Renal pelvis (tissue), 4 donors: ENCODE data around the gene LRMDA. TPM values are rescaled to one million over a fixed set of nuclear protein-coding genes. Genes with fewer than 3 reads are reported as not detected.
A peak's percentile ranks its signal among the peaks of the same experiment; 100 is the strongest.

Experiments used
- DNase-seq: peaks from one replicate; pipeline ENCODE4 v3.0.0-alpha.2; 2013
- polyA plus RNA-seq, 3 donors: library from polyadenylated mRNA; unstranded; fragments of 120-200 nt; gene quantifications; one replicate each; pipeline ENCODE4 v1.2.1, GENCODE V29; 2013; ENCODE audit not compliant: insufficient read length in 3 of 3

Gene LRMDA
- polyA plus RNA-seq, 3 donors: 16.3 to 24.7 (median 22.1) TPM

DNA sequence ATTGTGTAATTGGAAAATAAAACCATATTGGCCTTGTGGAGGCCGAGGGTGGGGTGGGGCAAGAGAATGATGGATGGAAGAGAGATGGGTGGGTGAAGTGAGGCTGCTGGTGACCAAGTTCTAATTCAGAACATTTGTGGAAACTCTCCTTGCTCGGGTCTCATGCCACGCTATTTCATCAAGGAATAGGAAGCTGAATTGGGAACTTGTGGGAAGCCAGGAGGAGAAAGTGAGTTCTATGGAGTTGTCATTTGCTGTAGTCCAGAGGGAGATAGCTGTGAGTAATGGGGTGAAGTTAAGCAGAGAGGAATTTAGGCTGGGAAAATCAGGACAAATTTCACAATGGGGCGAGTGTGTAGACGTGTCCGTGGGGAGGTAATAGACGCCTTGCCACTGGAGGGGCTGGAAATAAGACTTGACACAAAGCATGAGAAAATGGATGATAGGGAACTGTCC lies 339.2 kb downstream of the LRMDA start:
- DNase-seq: no peak

DNA sequence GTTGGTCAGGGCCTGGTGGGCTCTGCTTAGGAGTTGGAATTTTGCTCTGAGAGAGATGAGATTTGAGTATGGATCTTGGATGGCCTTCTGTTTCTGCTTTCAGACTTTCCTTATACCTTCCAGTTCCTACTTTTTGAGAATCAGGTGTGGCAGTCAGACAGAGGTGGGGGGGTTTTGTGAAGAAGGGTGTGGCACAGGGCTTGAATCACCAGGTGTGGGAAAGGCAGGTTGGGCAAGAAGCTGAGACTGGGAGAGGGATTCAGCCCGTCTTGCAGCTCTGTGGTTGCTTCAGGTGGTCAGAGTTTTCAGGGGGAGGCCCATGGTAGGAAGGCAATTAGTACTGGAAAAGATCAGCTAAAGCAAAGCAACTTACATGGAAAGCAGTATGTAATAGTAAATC lies 340.2 kb downstream of the LRMDA start:
- DNase-seq: no peak

DNA sequence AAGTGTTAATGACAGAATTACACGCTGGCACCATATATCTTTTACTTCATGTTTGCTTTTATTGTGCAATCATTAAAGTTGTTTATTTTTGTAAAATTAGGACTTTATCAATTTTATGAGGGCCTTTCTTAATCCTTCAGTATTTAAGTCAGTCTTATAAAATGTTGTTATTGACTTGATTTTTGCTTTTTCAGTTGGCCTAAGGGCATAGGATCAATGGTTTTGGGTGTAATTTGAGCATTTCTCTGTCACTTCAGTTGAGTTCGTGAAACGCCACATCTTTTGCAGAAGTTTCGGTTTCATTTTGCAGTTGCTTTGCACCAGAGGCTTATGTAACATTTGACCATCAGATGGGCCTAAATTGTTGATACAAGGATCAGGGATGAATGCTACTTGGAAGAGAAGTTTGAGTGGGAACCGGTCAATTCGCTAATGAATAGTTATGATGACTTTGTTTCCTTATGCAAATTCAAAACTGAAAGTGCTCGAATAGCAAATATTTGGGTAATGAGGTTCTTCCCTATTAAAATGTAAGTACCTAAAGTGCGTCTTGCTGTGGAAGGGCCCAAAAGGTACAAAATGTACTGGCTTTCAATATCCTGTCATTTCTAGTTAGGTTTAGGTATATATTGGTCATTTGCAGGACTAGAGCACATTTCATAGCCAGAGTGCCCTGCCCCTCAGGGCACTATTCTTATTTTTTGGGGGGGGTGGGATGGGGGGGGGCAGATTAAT lies 340.9 kb downstream of the LRMDA start:
- DNase-seq: peak; percentile 72

DNA sequence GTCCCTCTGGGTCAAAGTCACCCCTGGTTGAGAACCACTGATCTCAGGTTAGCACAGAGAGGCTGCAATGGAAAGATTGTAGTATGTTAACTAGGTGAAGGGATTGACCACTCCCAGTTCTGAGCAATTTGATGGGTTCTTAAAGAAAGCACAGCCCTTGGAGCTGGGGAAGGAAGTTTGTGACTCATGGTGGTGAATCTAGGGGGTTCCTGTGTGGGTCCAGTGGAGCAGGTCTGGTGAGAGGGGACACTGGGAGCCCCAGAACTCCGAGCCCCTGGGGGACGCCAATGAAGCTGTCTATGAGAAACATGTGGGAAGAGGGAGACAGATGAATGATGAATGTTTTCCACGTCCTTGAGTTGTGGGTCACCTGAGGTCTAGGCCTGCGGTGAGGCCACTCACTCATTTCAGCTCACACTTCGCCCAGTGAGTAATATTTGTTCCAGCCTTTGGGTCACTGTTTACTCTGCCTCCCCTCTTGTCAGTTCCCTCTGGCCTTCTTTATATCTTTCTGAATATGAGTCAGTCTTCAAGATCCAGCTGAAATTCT lies 341.9 kb downstream of the LRMDA start:
- DNase-seq: no peak

DNA sequence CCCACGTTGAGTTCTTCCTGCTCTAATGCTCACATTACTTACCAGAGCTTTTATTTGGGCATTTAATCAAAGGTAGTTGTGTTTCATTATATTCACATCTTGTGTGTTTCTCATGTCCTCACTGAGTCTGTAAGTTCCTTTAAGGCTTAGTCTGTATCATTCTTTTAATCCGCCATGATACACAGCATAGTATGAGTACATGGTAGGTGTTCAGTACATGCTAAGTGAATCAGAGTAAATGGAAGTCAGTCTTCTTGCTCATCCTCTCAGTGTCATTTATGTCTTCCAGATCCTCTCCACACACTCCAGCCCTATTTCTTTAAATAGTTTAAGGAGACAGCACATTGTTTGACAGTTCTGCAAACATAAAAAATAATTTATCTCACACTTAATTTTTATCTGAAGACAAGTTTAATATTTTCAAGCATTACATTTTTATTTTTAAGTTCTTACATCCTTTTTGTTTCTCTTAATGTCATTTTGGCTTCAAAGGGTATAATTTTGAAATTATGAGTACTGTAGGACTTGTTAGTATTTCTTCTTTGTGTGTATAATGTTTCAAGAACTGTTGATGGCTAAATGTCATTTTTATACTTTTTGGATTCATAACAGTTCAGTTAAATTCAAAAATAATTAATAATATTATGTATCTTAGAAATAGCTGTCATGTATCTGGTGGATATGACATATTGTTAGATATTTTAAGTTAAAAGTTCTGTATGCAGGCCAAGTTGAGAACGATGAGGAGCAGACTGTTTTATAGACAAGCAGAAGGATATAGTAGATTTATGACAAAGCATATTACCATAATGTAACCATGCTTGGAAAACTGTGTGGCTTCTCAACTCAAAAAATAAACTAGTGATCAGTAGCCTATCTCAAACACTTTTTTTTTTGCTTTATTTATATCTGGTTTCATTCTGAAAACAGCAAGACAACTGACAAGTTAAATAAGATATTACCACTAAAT lies 342.7 kb downstream of the LRMDA start:
- DNase-seq: no peak

DNA sequence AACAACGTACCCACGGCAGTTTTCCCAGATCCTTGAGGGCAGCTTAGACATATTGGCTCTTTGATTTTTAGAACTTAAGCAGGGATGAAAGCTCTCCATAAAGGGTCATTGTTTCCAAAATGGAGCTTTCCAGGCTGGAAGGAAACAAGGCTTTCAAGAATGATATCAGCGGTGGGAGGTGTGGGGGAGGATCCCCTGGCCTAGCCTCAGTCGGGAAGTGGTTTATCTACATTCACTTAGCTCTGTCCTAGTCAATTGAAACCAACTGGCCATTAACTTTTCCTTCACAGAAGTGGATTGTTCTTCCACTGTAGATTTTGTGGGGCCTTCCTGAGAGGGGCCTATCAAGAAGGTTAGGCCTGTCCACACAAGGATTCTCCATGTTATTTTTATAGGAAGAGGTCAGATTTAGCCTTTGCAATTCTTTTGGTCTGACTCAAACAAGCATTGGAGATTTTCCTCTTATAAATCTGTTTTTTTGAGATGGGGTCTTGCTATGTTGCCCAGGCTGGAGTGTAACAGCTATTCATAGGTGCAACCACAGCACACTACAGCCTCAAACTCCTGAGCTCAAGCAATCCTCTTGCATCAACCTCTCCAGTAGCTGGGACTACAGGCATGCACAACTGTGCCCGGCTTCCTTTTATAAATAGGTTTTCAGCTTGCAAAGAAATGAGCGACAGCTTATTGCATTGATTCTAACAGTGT lies 343.5 kb downstream of the LRMDA start:
- DNase-seq: no peak

DNA sequence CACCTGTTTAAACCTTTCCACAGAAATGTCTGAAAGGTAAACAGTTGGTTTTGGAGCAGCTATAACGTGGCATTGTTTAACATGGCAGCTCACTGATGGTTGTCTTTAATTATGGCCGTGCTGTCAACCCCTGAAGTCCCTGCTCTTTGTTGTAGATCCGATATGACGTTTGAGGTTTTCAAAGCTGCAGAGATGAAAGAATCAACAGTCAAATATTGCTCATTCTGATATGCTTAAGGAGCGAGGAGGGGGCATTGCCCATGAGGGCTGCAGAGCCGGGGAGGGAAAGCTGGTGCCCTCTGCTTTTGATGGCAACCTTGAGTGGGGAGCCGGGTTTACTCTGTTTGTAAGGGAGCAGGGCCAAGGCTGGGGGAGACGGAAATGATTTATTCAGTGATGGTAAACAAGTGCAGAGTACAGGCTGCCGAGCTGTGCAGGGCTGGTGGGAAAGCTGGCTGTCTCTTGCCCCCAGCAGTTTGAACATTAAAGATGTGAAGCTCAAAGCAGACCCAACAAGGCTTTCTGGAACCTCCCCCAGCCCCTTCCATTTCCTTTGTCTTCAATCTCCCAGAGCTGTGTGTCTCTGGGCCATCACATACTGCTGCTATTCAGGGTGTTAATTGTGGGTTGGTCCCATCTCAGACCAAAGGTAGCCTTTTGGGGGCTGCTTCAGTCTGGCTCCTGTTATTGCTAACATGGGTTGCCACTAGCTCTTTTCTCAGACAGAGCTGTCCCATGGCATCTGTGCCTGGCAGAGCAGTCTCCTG lies 345.5 kb downstream of the LRMDA start:
- DNase-seq: no peak

DNA sequence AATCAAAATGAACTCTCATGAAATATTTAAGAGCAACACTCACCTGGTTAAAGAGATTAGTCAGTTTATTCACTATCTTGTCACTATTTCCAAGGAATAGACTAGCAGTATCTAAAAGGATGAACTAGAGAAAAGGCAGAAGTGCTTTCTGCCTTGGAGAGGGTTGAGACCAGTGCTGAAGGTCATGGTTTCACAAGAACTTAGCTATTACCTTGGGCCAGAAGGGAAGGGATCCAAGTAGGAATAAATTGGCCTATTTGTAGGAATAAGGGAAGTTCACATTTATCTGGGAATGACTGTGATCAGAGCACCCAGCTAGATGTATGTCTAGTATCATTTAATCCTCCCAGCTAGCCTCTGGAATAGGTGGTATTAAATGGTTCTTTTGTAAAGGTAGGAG lies 347.2 kb downstream of the LRMDA start:
- DNase-seq: no peak

DNA sequence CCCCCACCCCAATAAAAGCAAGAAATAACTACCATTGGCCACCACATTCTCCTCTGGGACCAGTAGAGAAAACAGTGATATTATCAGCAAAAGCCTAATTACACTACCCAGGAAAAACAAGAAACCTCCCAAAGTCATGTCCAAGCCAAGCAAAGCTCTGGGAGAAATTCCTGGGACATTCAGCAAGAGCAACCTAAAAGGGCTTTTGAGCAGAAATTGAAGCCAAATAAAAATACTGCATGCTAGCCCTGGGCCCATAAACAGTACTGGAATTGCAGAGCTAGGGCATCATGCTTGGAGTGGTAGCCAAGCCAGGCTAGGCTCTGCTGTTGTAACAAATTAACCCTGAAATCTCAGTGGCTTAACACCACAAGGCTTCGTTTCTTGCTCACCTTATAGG lies 347.9 kb downstream of the LRMDA start:
- DNase-seq: no peak

DNA sequence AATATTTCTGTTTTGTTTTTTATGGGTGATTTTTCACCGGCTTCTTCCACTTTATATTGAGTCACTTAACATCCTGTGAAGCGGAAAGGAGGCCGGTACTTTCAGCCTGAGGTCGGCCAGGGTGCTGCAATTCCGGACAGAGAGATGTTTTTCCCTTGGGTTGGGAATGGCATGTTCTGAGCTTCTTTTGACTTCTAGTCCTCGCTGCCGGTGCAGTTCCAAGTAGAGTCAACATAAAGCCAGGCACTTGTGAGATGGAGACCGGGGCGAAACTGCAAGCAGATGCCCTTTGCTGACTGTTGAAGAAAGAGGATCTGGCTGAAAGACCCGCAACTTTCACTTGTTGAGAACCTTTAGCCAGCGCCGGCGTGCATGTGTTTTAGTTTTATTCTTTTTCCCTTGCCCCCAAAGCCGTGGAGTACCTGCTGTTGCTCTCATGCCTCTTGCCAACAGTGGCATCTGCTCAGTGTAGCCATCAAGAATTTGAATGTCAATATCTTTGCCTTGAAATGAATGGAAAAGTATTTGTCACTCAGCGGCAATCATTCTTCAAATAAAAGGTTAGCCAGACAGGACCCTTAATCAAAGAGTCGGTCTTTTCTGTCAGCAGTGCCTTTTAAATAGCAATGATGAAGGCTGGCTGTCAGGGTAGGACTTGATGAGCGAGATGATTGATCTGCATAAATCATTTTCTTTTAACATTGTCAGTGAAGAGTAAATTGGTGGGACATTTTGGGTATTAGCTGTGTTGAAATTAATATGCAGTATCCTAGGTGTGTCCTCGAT lies 351.2 kb downstream of the LRMDA start:
- DNase-seq: no peak

DNA sequence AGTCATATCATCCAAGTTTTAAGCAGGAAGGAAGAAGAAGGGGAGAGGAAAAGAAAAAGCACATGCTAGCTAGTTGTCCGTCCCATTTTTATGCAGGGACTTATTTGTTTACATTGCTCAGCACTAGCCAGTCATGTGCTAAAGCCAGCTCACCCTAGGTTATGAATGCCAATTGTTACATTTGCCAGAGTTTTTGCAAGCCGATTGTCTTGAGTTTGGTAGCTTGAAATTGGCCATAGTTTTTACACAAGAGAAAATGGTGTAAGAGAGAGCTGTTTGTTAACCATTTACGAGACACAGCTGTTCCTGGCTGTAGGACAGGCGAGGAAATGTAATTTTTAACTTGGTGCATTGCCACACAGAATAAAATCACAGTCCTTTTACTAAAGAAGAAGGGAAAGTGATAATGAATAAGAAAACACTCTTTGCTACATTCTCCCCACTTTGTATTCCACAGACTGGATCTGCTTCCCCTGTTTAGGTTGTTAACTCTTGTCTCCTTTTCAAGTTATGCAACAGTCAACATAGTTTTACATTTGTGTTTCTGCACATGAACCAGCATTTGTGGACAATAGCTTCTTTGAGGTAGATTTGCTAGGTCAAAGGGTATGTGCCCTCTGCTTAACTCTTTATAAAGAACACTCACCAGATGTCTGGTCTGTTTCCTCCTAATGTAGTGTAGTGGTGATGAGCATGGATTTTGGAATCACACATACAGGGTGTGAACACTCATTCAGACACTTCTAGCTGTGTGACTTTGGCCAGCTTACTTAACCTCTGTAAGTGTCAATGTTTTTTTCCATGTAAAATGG lies 357.2 kb downstream of the LRMDA start:
- DNase-seq: no peak

DNA sequence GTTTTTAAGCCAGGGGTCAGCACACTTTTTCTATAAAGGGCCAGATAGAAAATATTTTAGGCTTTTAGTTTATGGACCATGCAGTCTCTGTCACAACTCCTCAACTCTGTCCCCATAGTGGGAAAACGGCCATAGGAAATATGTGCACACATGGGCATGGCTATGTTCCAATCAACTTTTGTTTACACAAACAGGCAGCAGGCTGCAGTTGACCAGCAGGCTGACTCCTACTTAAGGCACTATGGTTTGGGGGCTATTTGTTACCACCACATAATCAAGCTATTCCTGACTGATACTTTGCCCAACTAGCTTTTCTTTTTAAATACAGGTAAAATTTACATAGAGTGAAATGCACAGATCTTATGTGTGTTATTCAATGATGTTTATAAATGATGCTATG lies 362.4 kb downstream of the LRMDA start:
- DNase-seq: no peak

DNA sequence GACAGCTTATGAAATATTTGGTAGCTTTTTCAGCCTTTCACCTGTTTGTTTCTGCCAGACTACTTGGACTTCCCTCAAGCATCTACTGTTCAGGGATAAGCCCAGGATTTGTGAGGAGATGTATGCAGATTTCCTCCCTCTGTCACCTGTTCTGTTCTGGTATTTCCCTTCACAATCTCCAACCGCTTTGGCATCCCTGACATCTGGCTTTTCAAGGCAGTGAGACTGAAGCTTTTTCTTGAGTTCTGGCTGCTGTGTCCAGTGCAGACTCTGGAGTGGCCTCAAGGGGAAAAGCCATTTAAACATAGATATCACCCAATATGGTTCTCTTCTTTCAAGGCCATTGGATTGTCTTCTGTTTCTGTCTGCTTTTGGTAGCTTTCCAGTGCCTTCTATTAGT lies 369.7 kb downstream of the LRMDA start:
- DNase-seq: no peak

DNA sequence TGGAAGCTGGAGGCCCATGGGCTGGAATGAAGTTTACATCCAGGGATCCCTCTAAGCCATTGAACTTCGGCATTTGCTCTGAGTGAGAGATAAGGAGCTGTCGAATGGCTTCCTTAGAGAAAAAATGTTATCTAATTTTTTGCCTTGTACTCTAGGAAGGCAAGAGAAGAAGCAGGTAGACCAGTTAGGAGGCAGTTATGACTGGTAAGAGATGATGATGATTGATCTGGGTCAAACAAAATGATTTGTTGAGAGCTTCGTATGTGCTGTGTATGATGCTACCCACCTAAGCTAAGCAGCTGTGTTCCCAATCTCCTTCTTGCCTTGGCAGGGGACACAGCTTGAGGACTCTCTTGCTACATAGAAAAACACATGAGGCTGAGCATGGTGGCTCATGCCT lies 370.2 kb downstream of the LRMDA start:
- DNase-seq: no peak

DNA sequence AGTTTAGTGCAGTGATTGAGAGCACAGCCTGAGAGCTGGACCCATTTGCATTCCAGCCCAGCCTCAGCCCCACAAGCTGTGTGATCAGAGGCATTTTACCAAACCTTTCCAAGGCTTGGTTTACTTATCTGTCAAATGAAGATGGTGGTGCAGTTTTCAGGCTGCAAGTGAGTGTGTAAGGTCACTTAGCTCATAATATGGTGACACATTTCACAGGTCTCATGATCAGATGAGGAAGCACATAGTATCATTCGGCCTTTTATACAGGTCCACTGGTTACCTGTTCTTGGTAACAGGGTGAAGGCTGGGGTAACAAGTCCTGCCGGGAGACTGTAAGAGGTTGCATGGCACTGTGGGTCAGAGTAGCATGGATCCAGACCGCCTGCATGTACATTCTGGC lies 371.7 kb downstream of the LRMDA start:
- no peak for DNase-seq

DNA sequence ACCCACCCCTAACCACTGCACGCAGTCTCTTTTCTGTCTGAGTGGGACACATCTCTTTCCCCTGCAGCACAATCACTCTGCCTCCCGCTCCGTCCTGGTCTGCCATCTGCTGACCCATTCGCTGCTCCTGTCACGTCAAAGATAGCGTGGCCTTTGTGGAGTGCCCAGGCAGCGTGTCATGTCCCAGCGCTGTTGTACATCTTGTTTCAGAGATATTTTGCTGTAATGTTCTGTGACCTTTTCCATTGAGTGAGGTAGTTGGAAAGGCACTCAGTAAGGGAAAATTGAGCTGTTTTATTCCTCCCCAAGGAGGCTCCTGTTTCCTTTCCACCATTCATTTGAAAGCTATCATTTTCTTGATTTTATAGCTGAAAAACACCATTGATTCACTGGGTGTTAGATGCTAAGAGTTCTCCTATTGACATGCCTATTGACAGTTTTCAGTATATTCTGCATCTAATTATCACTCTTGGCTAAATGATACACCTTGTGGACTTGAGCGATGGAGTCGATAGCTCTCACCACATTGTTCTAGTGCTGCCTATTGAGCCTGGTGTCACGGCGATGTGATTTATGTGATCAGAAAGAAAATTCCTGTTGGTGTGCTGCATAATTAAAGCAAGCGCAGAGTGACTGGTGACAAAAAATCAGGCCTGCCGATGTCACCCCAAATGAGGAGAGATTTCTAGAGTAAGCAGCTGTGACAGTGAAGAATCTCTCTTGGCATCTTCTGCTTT lies 372.6 kb downstream of the LRMDA start:
- no peak for DNase-seq

DNA sequence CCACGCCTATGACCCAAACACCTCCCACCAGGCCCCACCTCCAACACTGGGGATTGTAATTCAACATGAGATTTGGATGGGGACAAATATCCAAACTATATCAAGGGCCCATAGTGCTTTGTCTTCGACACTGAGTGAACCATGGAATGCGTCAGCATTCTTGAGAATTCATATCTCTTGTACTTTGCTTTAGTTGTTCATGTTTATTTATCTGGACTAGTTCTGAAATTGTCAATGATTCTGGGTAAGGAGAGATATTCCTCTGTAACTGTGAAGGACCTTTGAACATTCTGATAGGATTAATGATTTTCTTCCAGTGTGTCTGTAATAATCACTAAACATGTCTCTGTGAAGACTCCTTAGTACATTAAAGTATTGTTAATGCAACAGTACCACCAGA lies 374.8 kb downstream of the LRMDA start:
- DNase-seq: no peak

DNA sequence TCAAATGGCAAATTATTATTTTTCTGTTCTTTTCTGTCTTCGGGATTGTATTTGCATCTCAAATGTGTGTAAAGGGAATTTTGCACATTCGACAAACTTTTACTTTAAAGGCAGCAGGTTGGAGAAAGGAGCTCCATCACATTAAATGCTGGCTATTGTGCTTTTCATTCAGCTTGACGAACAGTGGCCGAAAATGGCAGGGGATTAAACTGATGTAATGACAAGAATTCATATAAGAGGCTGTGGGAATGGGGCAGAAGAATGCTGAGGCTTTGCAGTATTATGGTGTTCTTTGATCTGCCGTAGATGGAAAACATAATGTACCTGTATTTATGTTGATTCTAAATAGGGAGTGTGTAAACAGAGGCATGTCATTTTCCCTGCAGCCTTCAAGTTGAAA lies 376.0 kb downstream of the LRMDA start:
- no peak for DNase-seq

DNA sequence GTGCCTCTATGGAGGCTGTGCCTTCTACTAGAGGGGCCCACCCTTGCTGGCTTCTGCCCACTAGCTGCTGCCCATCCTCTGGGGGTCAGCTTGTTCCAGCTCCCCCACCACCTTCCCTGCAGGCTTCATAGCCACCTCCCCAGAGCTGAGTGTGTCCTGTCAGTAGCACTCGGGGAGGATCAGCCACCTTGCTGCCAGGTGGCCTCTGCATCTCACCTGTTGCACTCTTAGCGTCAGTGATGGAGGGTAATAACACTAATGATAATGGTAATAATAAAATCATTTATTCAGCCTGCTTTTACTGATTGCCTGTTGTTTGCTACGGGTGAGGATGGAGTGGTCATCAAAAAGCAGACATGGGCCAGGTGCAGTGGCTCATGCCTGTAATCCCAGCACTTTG lies 377.6 kb downstream of the LRMDA start:
- no peak for DNase-seq
